GM12873 (cell line): ENCODE results near the gene TMEM117.

Source experiments
- TF ChIP-seq, protein P1 (sequence below): IDR thresholded peaks from 2 replicates; pipeline ENCODE4 v1.5.1; 2012; ENCODE audit warnings: low read depth, mild to moderate bottlenecking, moderate library complexity, low read length, control low read depth; ENCODE audit not compliant: insufficient read depth; ENCODE audit errors: missing control alignments

TMEM117 gene

DNA sequence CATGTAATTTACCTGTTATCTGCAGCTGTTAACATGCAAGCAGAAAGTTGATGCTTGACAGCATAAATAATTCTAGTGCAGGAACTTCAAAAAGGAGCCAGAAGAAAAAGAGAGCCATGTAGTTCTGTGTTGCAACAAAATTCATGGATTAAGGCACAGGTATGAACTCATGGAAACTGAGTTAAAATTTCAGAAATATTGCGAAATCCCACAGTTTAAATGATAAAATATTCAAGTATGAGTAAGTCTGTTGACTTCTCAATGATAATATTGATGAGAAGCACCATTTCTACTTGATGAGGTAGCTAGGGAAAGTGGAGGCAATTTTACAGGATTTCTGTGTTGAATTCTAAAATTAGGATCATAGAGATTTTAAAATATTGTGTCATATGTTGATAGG is 290.9 kb downstream of the TMEM117 start:
- TF ChIP-seq, protein P1, sequence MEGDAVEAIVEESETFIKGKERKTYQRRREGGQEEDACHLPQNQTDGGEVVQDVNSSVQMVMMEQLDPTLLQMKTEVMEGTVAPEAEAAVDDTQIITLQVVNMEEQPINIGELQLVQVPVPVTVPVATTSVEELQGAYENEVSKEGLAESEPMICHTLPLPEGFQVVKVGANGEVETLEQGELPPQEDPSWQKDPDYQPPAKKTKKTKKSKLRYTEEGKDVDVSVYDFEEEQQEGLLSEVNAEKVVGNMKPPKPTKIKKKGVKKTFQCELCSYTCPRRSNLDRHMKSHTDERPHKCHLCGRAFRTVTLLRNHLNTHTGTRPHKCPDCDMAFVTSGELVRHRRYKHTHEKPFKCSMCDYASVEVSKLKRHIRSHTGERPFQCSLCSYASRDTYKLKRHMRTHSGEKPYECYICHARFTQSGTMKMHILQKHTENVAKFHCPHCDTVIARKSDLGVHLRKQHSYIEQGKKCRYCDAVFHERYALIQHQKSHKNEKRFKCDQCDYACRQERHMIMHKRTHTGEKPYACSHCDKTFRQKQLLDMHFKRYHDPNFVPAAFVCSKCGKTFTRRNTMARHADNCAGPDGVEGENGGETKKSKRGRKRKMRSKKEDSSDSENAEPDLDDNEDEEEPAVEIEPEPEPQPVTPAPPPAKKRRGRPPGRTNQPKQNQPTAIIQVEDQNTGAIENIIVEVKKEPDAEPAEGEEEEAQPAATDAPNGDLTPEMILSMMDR: no peak

DNA sequence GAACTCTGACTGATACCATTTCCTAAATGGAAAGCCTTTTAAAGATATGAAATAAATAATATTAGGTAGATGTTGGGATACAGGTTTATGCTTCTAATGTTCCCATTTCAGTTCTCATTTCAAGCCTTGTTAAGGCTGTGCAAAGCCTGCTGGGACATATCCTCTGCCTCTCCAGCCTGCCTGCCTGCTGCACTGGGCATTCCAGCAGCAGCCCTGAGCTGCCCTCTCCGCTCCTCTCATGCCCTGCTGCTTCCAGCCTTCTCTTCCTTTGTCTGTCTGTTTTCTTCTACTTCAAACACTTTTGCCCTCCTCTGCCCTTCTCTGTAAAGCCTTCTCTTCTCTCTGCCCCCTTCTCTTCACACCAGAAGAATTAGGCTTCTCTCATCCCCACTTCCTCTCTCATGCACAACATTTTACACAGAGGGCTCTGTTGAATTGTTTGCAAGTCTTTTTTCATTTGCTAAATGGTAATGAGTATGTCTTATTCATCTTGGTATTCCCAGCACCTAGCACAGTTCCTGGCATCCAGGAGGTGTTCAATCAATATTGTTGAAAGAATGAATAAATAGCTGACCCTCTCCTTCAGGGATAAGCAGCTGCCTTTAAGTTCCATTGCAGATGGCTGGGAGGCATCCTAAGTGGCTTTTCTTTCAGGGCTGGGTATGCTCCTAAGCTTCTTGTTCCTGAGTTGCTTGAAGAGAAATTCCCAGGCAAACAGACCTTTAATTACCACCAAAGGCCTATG is 292.3 kb downstream of the TMEM117 start:
- TF ChIP-seq, protein P1: no peak

DNA sequence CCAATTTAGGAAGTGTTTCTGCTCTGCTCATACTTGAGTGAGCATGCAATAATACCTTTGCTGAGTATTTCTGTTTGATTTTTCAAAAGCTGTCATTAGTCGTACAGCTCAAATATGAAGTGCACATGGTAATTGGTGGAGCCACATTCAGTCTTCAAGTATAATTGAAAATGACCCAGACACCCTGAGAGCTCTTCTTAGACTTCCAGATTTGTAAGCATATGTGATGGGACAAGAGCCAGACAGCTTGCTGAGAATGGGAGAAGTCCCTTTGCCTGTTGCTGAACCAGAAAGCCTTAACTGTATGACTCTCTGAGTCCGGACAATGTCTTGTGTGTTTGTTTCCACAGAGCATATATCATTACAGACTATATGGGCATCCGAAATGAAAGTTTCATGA is 307.3 kb downstream of the TMEM117 start:
- TF ChIP-seq, protein P1: no peak

DNA sequence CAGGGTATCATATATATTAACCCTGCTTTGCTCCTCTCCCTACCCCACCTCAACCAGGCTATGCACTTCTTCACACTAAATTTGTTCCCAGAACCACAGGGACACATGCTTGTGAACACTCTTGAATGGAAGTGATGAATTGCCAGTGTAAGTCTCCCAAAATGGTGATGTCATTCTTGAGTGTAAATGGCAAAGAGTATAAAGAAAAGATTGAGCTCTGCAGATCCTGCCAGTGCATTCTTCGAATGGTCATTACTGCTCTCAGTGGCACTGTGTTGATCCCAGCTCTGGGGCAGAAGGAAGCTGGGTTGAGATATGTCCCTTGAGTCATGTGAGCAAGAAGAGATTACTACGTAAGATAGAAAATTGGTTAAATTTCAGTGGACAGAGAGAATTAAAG is 313.1 kb downstream of the TMEM117 start:
- TF ChIP-seq, protein P1: no peak

DNA sequence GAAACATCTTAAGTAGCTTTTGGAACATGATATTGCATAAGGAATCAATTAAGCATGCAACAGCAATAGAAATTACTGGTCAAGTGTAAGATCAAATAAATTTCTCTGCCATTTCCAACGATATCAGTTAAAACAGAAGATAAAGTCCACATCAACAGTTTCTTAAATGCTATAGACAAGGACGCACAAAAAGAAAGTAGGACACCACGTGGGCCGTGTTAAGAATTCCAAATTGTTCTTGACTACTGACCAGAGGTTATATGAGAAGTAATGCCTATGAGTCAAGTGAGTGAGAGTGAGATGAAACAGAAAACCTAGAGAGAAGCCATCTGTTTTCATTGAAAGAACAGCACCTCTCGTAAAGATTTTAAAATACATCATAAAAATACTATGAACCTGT is 318.2 kb downstream of the TMEM117 start:
- TF ChIP-seq, protein P1: no peak

DNA sequence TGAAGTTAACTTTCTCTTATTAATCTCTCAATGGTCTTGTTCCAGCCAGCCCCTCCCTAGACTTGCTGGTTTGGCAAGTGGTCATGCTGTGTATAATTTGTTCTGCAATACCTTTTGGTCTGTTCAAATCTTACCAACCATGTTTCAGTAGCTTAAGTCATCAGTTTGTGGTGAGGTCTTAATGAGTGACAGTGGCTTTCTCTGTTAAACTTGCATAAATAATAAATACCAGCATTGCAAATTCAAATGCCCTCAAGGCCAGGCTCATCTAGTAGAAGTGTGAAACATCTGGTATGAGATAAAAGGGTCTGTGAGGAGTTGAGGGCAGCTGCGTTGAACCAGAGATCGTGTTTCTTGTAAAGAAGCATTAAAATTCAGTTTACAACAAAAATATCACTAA is 319.5 kb downstream of the TMEM117 start:
- TF ChIP-seq, protein P1: no peak

DNA sequence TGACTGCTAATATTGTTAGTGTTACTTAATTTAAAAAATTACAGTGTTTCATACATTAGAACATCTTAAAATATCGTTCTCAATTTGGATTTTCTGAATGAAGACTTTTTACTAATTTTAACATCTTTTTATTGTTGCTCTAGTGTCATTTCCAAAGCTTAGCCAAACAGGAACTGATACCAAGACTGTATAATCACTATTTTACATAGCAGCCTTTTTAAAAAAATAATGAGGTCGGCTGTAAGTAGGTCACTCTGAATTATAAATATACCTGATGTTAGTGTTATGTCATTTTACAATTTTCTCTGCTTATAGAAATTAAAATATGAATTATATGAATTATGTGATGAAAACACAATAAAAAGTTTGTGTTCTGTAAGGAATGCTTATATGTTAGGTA is 321.5 kb downstream of the TMEM117 start:
- TF ChIP-seq, protein P1: no peak
